IPS-15b (cell line): Measurements from ENCODE around the gene HSF2.
A peak's percentile ranks its signal among the peaks of the same experiment; 100 is the strongest.

Experiments
- H3K27me3 ChIP-seq: one replicate; pipeline ENCODE4 v1.6.1; 2013; ENCODE audit warnings: low read length; ENCODE audit not compliant: control insufficient read depth, insufficient read depth
- H3K36me3 ChIP-seq: one replicate; pipeline ENCODE4 v1.6.1; 2013; ENCODE audit warnings: low read length; ENCODE audit not compliant: control insufficient read depth, insufficient read depth
- H3K4me1 ChIP-seq: one replicate; pipeline ENCODE4 v1.6.1; 2013; ENCODE audit warnings: mild to moderate bottlenecking, low read length; ENCODE audit not compliant: control insufficient read depth, insufficient read depth
- H3K4me3 ChIP-seq: one replicate; pipeline ENCODE4 v1.5.1; 2013; ENCODE audit warnings: low read depth, low read length
- H3K9ac ChIP-seq: one replicate; pipeline ENCODE4 v1.6.1; 2013; ENCODE audit warnings: low read depth, mild to moderate bottlenecking, low read length
- H3K9me3 ChIP-seq: one replicate; pipeline ENCODE4 v1.6.1; 2013; ENCODE audit warnings: mild to moderate bottlenecking, low read length; ENCODE audit not compliant: control insufficient read depth, insufficient read depth

HSF2 gene

DNA sequence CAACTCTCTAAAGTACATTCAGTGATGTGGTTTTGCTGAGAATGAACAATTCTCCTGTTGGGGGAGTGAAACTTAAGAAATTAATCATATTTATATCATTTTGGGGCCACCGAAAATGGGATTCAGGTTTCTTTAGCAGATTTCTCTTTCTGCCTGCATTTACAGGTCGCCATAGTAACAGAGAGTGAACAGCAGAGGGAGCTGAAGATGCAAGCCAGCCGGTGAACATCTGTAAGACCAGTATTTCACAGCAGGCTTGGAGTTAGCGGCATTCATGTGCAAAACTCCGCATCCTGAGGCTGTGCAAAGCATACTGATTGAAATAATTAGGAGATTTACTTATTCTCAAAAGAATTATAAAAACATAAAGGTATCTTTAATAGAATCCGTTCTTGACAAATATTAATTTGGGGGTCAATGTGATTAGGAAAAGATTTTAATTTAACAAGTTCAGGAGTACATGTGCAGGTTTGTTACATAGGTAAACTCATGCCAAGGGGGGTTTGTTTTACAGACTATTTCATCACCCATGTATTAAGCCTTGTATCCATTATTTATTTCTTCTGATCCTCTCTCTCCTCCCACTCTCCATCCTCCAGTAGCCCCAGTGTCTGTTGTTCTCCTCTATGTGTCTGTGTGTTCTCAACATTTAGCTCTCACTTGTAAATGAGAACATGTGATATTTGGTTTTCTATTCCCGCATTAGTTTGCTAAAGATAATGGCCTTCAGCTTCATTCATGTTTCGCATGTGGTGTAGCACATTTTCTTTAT is 17.8 kb upstream of the HSF2 start:
- no peaks in the 10 kb centered on the region for H3K9me3 ChIP-seq
- H3K27me3 ChIP-seq: peaks cover 43% of the 10 kb centered on the region
- H3K36me3 ChIP-seq: no peaks in the 10 kb centered on the region
- no peak overlapping the region for H3K9ac ChIP-seq
- H3K4me3 ChIP-seq: no peak overlapping the region
- H3K4me1 ChIP-seq: no peaks in the 10 kb centered on the region

DNA sequence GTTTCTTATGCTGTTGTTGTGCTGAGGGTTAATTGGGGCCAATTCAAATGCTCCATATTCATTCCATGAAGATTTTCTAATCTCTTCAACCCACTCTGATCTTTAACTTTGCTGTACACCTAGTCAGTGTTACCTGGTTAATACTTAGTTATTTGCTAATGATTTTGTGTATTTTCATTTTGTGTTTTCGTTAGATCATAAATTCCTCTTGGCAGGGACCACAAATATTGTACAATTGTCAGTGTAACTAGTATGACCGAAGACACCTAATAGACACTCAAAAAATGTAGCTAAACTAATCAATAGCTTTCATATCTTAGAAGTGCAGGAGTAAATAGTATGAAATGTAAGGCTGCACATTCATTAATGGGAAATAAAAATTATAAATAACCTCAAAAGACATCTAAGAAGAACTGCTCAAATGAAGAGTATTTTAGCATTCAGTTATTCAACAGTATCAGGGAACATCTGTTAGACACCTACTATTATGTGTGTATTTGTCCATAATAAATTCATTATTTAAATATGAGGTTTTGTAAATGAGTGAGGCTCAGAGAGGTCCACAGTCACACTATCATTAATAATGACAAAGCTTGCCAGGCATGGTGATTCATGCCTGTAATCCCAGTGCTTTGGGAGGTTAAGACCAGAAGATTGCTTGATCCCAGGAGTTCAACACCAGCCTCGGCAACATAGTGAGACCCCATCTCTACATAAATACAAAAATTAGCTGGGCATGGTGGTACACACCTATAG is 13.4 kb upstream of the HSF2 start:
- H3K36me3 ChIP-seq: no peaks in the 10 kb centered on the region
- H3K27me3 ChIP-seq: peaks cover 86% of the 10 kb centered on the region
- H3K4me1 ChIP-seq: no peaks in the 10 kb centered on the region
- no peak overlapping the region for H3K4me3 ChIP-seq
- H3K9me3 ChIP-seq: no peaks in the 10 kb centered on the region
- H3K9ac ChIP-seq: no peak overlapping the region

DNA sequence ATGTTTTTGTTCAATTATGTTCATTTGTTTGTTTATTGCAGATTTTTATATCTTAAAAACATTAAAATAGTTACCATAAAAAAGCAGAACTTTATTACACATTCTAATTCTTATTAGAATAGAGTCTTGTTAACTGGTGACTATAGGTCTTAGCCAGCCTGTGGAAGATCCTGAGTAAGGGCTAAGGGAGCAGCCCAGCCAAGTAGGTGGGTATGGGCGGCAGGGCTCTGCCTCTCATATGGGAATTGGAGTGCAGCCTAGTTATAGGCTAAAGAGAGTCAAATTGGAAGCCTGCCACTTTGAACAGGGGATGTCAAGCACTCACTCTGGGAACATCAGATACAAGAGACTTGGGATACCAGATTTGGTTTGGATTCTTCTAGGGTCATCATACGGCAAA is 10.5 kb upstream of the HSF2 start:
- Histone ChIP-seq H3K27me3 (peaks cover 90% of the 10 kb centered on the region), H3K4me3 (no peak overlapping the region)

DNA sequence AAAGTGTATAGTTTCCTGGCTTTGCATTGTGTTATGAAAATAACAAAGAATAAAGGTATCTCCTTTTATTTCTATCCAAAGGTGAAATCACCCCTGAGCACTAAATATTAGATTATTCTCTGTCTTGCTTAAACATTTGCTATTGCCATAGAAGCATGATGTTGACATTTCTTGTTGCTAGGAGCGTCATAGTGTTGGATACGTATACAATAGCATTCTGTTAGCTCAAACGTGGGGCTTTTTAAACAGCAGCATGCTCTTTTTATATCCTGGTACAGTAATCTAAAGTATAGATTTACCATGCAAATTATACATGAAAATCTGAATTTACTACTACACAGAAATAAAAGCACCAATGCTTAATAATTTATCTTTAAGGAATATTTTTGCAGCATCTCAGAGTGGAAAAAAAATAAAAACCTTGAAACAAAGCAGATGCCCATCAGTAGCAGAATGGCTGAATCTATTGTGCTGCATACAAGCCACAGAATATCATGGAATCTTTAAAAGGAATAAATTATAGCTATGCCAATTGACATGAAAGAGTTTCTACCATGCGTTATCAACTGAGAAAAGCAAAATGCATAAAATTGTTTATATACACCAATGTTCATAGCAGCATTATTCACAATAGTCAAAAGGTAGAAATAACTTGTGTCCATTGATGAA is 9.6 kb upstream of the HSF2 start:
- Histone ChIP-seq H3K27me3 (peaks cover 91% of the 10 kb centered on the region), H3K4me1 (no peaks in the 10 kb centered on the region)

More for the DNA sequence above, 10.5 kb upstream of the HSF2 start:
- Histone ChIP-seq H3K4me1 (no peaks in the 10 kb centered on the region), H3K9me3 (no peaks in the 10 kb centered on the region), H3K9ac (no peak overlapping the region), H3K36me3 (no peaks in the 10 kb centered on the region)

DNA sequence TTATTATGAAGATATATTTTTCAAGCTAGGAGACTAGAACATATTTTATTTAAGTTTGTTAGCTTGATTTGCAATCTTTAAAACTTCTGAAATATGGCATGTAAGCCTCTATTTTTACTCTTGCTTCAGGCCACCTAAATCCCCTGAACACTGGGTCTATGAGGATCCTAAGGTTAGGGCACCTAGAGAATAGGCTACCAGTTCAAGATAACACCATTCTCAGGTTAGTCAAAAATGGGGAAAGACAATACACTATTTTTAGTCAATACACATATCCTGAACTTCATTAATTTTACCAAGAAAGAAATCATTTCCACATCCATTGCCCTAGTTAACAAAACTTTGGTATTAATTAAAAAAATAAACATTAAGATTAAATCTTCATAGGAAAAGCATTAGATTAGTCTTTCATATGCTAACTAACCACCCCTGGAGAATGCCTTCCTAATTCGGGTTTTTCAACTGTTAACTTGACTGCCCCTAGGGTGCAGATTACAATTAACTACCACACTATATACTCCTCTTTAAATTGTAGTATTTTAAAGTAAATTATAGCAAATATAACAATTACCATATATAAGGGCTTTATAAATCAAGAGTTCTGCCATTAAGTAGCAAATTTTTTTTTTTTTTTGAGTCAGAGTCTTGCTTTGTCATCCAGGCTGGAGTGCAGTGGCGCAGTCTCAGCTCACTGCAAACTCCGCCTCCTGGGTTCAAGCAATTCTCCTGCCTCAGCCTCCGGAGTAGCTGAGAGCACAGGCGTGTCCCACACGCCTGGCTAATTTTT is 6.7 kb upstream of the HSF2 start:
- H3K9me3 ChIP-seq: no peaks in the 10 kb centered on the region
- H3K27me3 ChIP-seq: peaks cover 97% of the 10 kb centered on the region
- no peaks in the 10 kb centered on the region for H3K36me3 ChIP-seq
- H3K4me3 ChIP-seq: no peak overlapping the region
- no peaks in the 10 kb centered on the region for H3K4me1 ChIP-seq
- no peak overlapping the region for H3K9ac ChIP-seq

More for the DNA sequence above, 9.6 kb upstream of the HSF2 start:
- no peak overlapping the region for H3K9ac ChIP-seq
- H3K4me3 ChIP-seq: no peak overlapping the region
- H3K36me3 ChIP-seq: no peaks in the 10 kb centered on the region
- H3K9me3 ChIP-seq: no peaks in the 10 kb centered on the region

DNA sequence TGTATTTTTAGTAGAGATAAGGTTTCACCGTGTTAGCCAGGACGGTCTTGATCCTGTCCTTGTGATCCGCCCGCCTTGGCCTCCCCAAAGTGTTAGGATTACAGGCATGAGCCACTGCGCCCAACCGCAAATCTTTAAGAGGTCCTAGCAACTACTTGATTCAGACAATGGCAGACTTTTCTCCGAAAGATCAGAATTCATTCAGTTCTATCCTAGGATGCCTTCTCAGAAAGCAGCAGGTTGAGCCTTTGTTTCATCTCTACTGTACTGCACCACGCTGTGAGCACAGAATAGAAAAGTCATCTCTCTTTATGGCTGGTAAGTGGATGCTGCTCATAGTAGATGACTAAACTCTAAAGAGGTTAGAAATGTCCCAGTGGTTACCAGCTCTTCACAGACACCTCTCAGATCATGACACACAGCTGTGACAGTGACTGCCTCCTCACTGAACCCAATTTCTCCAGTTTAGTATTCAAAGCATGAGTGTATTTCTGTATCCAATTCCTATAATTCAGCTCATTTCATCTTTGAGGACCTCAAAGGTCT is 6.0 kb upstream of the HSF2 start:
- H3K9ac ChIP-seq: no peak overlapping the region
- no peaks in the 10 kb centered on the region for H3K36me3 ChIP-seq
- peaks cover 97% of the 10 kb centered on the region for H3K27me3 ChIP-seq
- H3K4me3 ChIP-seq: no peak overlapping the region
- no peaks in the 10 kb centered on the region for H3K9me3 ChIP-seq
- H3K4me1 ChIP-seq: no peaks in the 10 kb centered on the region

DNA sequence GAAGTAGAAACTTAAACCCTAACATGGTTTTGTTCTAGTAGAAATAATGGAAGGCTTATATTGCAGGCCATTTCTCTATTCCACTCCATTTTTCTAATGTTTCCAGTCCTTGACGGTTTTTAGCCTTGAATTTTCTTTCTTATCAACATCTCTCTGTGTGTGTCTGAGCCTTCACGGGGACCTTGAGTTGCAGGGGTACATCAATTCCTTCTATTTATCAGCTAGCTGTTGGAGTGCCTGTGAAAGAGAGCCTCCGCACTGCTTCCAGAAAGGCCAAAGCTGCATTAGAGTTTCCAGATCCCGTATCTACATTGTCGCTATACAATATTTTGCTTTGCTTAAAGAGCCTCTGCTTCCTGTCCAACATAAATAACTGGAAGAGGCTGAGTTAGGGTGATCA is 5.4 kb upstream of the HSF2 start:
- no peaks in the 10 kb centered on the region for H3K9me3 ChIP-seq
- H3K27me3 ChIP-seq: peaks cover 95% of the 10 kb centered on the region

DNA sequence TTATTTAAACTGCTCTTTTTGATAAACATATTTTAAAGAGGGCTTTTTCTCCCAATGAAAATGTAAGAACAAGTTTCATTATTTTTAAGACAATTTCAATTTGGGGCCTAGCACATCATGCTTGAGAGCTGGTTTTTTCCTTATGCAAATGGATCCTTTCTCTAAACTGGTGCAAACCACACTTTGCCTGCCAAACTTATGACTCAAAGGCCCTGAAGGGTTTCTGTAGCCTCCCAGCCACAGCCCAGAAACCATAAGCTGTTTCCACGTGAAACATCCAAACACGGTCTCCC is 451 bp upstream of the HSF2 start:
- Histone ChIP-seq H3K9ac (no peak overlapping the region), H3K36me3 (no peaks in the 10 kb centered on the region), H3K4me3 (peak overlapping the region; percentile 45), H3K4me1 (peaks cover 7% of the 10 kb centered on the region), H3K9me3 (no peaks in the 10 kb centered on the region), H3K27me3 (peaks cover 61% of the 10 kb centered on the region)

More for the DNA sequence above, 5.4 kb upstream of the HSF2 start:
- H3K4me1 ChIP-seq: no peaks in the 10 kb centered on the region
- no peak overlapping the region for H3K9ac ChIP-seq
- H3K36me3 ChIP-seq: no peaks in the 10 kb centered on the region
- no peak overlapping the region for H3K4me3 ChIP-seq

DNA sequence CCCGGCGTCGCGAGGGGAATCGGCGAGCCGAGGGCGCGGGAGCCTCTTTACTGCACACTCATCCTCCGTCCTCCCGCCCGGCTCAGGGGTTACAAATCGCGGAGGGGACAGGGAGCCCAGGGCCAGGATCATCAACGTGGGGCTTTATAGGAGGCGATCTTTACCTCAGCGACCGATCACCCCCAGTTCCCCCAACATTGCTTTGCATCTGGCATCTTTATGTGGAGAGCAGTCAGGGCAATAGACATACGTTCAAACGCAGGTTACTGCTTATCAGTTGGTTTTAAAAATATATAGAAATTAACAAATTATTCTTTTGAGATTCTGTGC is 634 bp downstream of the HSF2 start:
- Histone ChIP-seq H3K9me3 (no peaks in the 10 kb centered on the region), H3K4me1 (peaks cover 7% of the 10 kb centered on the region), H3K4me3 (peak overlapping the region; percentile 96), H3K36me3 (no peaks in the 10 kb centered on the region), H3K9ac (peak overlapping the region; percentile 54), H3K27me3 (peaks cover 50% of the 10 kb centered on the region)

DNA sequence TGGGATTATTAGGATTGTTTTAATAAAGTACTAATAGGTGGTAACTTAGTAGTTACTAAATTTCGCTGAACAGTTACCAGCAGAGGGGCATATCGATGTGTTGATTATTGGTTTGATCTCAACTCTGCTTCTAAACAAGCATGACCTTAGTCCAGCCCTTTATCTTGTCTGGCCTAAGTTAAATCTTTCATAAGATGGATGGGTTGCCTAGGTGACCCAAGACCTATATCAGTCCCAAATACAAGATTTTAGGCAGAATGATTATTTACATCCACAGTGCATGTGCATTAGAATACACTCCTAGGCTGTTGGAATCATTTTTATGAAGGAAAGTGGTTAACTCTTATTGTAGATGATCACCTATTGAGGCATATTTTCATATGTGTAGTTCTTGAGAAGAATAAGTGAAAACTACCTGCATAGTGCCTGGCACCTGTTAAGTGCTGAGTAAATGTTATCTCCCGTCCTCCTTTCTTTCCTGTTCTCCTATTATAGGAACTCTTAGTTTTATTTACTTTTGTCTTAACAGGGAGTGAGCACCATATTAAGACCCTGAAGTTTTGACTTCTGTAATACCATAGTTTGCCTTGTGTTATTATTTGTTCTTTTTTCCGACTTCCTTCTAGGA is 1.1 kb downstream of the HSF2 start:
- H3K4me3 ChIP-seq: peak overlapping the region; percentile 96
- no peaks in the 10 kb centered on the region for H3K9me3 ChIP-seq
- peak overlapping the region; percentile 54 for H3K9ac ChIP-seq
- H3K4me1 ChIP-seq: peaks cover 7% of the 10 kb centered on the region
- H3K27me3 ChIP-seq: peaks cover 45% of the 10 kb centered on the region
- H3K36me3 ChIP-seq: no peaks in the 10 kb centered on the region

DNA sequence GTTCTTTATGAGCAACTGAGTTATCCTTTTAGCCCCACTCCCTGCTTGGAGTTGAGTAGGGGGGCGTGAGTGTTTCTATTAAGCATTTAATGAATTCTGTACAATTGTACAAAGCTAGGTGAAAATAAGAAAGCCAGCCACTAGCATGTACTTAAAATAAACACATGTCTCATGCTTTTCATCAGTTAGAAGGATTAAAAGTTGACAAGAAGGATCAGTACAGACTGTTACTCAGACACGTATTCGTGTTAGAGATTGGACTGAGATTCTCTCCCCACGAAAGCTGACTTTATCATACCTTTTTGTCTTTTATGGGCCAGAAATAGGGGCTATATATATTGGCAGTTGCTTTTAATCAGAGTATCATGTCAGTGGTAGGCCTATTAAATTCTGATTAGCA is 1.7 kb downstream of the HSF2 start:
- H3K4me1 ChIP-seq: peaks cover 13% of the 10 kb centered on the region
- no peaks in the 10 kb centered on the region for H3K36me3 ChIP-seq
- H3K9me3 ChIP-seq: no peaks in the 10 kb centered on the region
- no peak overlapping the region for H3K4me3 ChIP-seq
- no peak overlapping the region for H3K9ac ChIP-seq
- peaks cover 40% of the 10 kb centered on the region for H3K27me3 ChIP-seq
